C4-2B (cell line): Measurements from ENCODE around the gene SHQ1.

Source experiments
- H3K27ac ChIP-seq: fragments of 450-650 bp; 2 replicates; pipeline ENCODE4 v1.5.1; 2017
- ZFX ChIP-seq: fragments of 450-650 bp; IDR thresholded peaks from 2 replicates; pipeline ENCODE4 v1.6.1; 2017
- TF ChIP-seq, protein P1 (sequence below): fragments of 450-650 bp; conservative IDR thresholded peaks from 2 replicates; pipeline ENCODE4 v1.5.1; 2017; ENCODE audit warnings: mild to moderate bottlenecking

The SHQ1 gene

DNA sequence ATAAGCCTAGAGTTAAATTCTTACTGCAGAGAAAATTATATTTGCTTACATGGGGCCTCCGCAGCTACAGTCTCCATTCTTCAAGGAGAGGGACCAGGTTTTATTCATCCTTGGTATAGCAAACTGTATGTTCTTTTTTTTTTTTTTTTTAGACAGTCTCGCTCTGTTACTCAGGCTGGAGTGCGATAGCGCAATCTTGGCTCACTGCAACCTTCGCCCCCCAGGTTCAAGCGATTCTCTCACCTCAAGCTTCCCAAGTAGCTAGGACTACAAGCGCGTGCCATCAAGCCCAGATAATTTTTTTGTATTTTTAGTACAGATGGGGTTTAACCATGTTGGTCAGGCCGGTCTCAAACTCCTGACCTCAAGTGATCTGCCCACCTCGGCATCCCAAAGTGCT lies 2.1 kb downstream of the SHQ1 start:
- TF ChIP-seq, protein P1, sequence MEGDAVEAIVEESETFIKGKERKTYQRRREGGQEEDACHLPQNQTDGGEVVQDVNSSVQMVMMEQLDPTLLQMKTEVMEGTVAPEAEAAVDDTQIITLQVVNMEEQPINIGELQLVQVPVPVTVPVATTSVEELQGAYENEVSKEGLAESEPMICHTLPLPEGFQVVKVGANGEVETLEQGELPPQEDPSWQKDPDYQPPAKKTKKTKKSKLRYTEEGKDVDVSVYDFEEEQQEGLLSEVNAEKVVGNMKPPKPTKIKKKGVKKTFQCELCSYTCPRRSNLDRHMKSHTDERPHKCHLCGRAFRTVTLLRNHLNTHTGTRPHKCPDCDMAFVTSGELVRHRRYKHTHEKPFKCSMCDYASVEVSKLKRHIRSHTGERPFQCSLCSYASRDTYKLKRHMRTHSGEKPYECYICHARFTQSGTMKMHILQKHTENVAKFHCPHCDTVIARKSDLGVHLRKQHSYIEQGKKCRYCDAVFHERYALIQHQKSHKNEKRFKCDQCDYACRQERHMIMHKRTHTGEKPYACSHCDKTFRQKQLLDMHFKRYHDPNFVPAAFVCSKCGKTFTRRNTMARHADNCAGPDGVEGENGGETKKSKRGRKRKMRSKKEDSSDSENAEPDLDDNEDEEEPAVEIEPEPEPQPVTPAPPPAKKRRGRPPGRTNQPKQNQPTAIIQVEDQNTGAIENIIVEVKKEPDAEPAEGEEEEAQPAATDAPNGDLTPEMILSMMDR, result no peak
- TF ChIP-seq ZFX, result no peak
- H3K27ac ChIP-seq, result no peak overlapping the region

DNA sequence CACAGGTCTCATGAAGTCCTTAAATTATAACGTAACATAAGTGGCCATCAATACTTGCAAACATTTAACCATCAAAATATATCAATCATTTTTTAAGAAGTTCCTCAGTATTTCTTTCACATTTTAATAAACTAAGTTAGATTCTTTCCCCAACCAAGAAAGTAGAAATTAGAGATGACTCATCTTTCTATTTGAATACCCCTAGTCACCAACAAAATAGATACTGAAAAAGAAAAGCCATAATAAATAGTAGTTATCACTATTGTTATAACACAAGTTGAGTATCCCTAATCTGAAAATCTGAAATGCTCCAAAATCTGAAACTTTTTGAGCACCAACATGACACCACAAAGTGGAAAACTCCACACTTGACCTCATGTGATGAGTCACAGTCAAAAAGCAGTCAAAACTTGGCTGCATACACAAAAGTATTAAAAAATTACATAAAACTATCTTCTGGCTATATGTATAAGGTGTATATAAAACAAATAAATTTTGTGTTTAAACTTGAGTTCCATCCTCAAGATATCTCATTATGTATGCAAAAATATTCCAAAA lies 3.7 kb downstream of the SHQ1 start:
- TF ChIP-seq, protein P1, result no peak
- TF ChIP-seq ZFX, result no peak
- H3K27ac ChIP-seq, result no peak overlapping the region

DNA sequence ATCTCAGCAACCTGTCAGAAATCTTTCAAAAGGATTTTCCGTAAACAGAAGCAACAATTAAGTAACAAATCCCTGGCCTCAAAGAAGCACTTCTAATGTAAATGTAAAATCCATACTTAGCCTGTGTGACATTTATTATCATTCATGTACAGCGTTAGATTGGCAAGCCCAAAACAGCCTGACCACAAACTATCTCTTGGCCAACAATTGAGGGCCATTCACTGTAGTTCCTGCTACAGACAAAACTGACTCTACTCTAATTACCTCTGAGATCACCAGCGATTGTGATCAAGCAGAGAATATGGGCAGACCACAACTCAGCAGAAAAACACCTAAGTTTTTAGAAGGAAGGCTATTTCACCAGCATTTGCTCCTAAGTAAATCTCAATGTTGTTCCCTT lies 9.2 kb downstream of the SHQ1 start:
- no peak for TF ChIP-seq ZFX
- TF ChIP-seq, protein P1, result no peak
- H3K27ac ChIP-seq, result no peak overlapping the region

DNA sequence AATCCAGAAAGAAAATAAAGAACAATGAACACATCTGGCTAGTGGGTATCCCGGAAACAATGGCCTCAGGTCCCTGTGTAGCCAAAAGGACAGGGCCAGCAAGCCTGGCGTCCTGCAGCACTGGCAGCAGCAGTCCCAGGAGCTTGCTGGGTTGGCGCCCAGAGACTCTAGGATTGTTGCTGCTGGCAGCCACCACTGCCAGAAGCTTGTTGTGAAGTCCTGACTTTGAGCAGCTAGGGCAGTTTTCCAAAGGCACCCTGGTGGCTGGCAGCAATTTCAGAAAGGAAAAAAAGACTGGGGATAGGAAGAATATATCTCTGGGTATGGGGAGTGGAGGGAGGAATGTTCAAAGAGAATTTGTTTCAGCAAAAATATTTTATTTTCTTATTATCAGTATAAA lies 11.3 kb downstream of the SHQ1 start:
- no peak for TF ChIP-seq ZFX
- TF ChIP-seq, protein P1, result peak; percentile 22
- H3K27ac ChIP-seq, result no peak overlapping the region

DNA sequence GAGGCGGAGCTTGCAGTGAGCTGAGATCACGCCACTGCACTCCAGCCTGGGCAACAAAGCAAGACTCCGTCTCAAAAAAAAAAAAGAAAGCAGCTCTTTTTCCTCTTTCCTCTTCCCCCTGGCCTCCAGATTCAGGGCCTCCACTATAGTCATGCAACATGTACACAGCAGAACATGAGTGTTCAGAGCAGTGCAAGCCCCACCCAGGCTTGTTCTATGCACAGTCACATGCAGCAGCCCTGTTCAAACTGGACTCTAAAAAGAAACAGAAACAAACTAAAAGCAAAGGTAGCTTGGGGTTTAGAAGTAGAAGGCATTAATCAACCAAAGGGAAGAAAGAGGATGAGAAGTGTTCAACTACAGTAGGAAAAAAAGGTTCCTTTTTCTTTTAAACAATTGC lies 11.8 kb downstream of the SHQ1 start:
- no peak for TF ChIP-seq ZFX
- TF ChIP-seq, protein P1, result no peak

DNA sequence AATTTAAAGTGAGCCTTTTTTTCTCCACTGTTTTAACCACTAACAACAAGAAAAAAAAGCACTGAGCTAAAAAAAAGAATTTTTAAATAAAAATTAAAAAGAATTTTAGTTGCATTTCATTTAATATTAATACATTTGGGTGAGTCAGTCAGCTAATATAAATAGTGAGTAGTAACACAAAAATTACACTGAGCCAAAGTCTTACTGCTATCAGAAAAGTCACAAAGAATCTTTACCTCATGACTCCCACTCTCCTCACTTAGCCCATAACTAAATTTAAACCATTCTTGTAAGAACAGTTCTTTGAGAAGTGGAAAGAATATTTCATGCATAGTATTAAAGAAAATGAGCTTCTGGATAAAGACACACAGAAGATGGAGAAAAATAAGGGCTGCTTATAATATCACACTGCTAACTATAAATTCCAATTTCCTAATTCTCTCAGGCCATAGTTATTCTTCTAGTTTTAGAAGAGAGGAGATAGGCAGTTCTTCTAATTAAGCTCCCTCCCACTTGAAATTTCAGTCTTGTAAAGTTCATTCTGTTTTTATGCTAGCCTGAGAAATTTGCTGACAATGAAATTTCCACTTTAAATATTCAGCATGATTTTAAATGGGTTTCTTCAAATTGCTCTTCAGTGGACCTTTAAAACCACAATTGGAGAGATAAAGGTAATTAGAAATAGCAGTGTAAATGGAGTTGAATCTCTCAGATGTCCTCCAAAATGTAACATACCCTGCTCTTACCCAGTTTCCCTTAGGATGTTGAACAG lies 17.6 kb downstream of the SHQ1 start:
- no peak overlapping the region for H3K27ac ChIP-seq
- TF ChIP-seq, protein P1, result no peak
- TF ChIP-seq ZFX, result no peak

More for the DNA sequence above, 11.8 kb downstream of the SHQ1 start:
- no peak overlapping the region for H3K27ac ChIP-seq

DNA sequence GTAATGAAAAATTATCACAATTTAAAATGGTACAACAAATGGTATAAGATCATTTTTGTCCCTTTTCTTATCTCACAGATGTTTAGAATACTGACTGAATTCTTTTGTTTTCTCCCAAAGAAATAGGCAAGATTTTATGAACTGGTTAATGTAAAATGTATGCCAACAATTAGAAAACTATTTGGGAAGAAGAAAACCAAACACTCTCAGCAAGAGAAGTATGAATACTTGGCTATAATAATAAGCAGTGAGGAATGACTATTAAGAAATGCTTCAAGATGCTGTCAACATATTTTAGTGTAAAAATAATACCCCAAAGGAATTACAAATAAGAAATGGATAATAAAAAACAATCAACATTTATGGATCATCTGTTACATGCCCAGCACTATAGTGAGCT lies 18.5 kb downstream of the SHQ1 start:
- no peak overlapping the region for H3K27ac ChIP-seq
- no peak for TF ChIP-seq ZFX
- TF ChIP-seq, protein P1, result no peak
